ENCODE data around the gene EPB41L4A. TPM values are rescaled to one million over a fixed set of nuclear protein-coding genes. Genes with fewer than 3 reads are reported as not detected.

The EPB41L4A gene
- total RNA-seq, 1 donor from 2014 or later: 9.7 TPM

GRCh38 chr5:112308608-112309007, 110.5 kb downstream of the EPB41L4A start:
- no peak for DNase-seq

GRCh38 chr5:112306956-112307355, 112.1 kb downstream of the EPB41L4A start:
- no peak for DNase-seq

- no peak for DNase-seq
These were observed 114.3 kb downstream of the EPB41L4A start for GRCh38 chr5:112304743-112305142.

- DNase-seq: no peak
These were observed 115.4 kb downstream of the EPB41L4A start for GRCh38 chr5:112303685-112304084.

GRCh38 chr5:112294126-112294525, 125.0 kb downstream of the EPB41L4A start:
- DNase-seq: no peak

GRCh38 chr5:112293587-112293986, 125.5 kb downstream of the EPB41L4A start:
- peak; percentile 17 for DNase-seq

GRCh38 chr5:112290691-112291090, 128.4 kb downstream of the EPB41L4A start:
- DNase-seq: no peak

- no peak for DNase-seq
These were observed 129.6 kb downstream of the EPB41L4A start for GRCh38 chr5:112289465-112289864.

- no peak for DNase-seq
These were observed 134.8 kb downstream of the EPB41L4A start for GRCh38 chr5:112283943-112284929.

- DNase-seq: no peak
These were observed 136.0 kb downstream of the EPB41L4A start for GRCh38 chr5:112283034-112283582.

GRCh38 chr5:112279082-112279481, 140.0 kb downstream of the EPB41L4A start:
- DNase-seq: no peak

GRCh38 chr5:112276991-112277390, 142.1 kb downstream of the EPB41L4A start:
- no peak for DNase-seq

- no peak for DNase-seq
These were observed 143.4 kb downstream of the EPB41L4A start for GRCh38 chr5:112275671-112276070.

- DNase-seq: no peak
These were observed 148.5 kb downstream of the EPB41L4A start for GRCh38 chr5:112270299-112271293.

GRCh38 chr5:112267231-112267630, 151.8 kb downstream of the EPB41L4A start:
- no peak for DNase-seq

- DNase-seq: no peak
These were observed 154.4 kb downstream of the EPB41L4A start for GRCh38 chr5:112264666-112265065.

- no peak for DNase-seq
These were observed 154.9 kb downstream of the EPB41L4A start for GRCh38 chr5:112264151-112264550.

GRCh38 chr5:112263469-112263868, 155.6 kb downstream of the EPB41L4A start:
- DNase-seq: no peak

GRCh38 chr5:112258571-112258970, 160.5 kb downstream of the EPB41L4A start:
- DNase-seq: no peak

- DNase-seq: no peak
These were observed 161.1 kb downstream of the EPB41L4A start for GRCh38 chr5:112257976-112258375.

GRCh38 chr5:112257005-112257404, 162.1 kb downstream of the EPB41L4A start:
- no peak for DNase-seq

GRCh38 chr5:112254303-112254702, 164.8 kb downstream of the EPB41L4A start:
- DNase-seq: no peak

All from tongue (tissue), 2 donors.